Activated CD8-positive, alpha-beta memory T cell treated with anti-CD3 and anti-CD28 coated beads for 36 hours (primary cell): ENCODE results near the gene SELENOW. TPM values are rescaled to one million over a fixed set of nuclear protein-coding genes. Genes with fewer than 3 reads are reported as not detected.

ENCODE experiments used
- CTCF ChIA-PET: fragments of 350-600 bp; sonication (Branson Sonifier 250); formaldehyde crosslinking; loops from one replicate; lab custom pipeline; 2021; ENCODE audit warnings: antibody characterized with exemption; lab: Charles Lee
- POLR2A ChIA-PET: fragments of 350-600 bp; sonication (Branson Sonifier 250); formaldehyde crosslinking; loops from one replicate; lab custom pipeline; 2021; ENCODE audit warnings: antibody characterized with exemption; lab: Charles Lee
- total RNA-seq, 2 experiments: library from RNA; stranded (reverse); gene quantifications; one replicate each; pipeline ENCODE4 v1.2.3, GENCODE V29; 2021

SELENOW gene
- total RNA-seq, 2 experiments from 2014 or later, result 98.8 to 101 TPM

GRCh38 chr19:47755065-47755761, 23.3 kb upstream of the SELENOW start:
- ChIA-PET POLR2A (interaction anchor here (1.4 kb wide), 1 partner anchor 10 kb away, joined by 4 read pairs; the partner anchor contains the start of gene NOP53), CTCF (interaction anchor here (1.1 to 1.5 kb wide), 3 partner anchors 9 to 12 kb away, joined by 3 to 4 read pairs (median 3); no protein-coding TSS in a partner anchor)

GRCh38 chr19:47755762-47756626, 22.5 kb upstream of the SELENOW start:
- CTCF ChIA-PET, result interaction anchor here (1.0 to 1.5 kb wide), 4 partner anchors 10 to 11 kb away, joined by 3 to 4 read pairs (median 3); no protein-coding TSS in a partner anchor
- POLR2A ChIA-PET, result interaction anchor here (1.4 kb wide), 1 partner anchor 10 kb away, joined by 4 read pairs; the partner anchor contains the start of gene NOP53

- ChIA-PET CTCF (interaction anchor here (1.0 kb wide), 1 partner anchor 9 kb away, joined by 3 read pairs; no protein-coding TSS in a partner anchor), POLR2A (no interaction called here)
Observed at GRCh38 chr19:47756627-47756929, 21.9 kb upstream of the SELENOW start.

GRCh38 chr19:47756953-47757608, 21.4 kb upstream of the SELENOW start:
- ChIA-PET POLR2A (no interaction called here), CTCF (interaction anchor here (1.0 kb wide), 1 partner anchor 8 kb away, joined by 3 read pairs; no protein-coding TSS in a partner anchor)

GRCh38 chr19:47757617-47758442, 20.7 kb upstream of the SELENOW start:
- POLR2A ChIA-PET, result interaction anchor here (0.6 to 1.6 kb wide), 2 partner anchors 12 to 40 kb away, joined by 5 read pairs; no protein-coding TSS in a partner anchor
- CTCF ChIA-PET, result interaction anchor here (1.0 kb wide), 1 partner anchor 8 kb away, joined by 3 read pairs; no protein-coding TSS in a partner anchor

- ChIA-PET CTCF (no interaction called here), POLR2A (interaction anchor here (0.6 to 1.6 kb wide), 2 partner anchors 13 to 41 kb away, joined by 5 read pairs; no protein-coding TSS in a partner anchor)
Observed at GRCh38 chr19:47758443-47758804, 20.1 kb upstream of the SELENOW start.

- ChIA-PET CTCF (no interaction called here), POLR2A (interaction anchor here (0.6 kb wide), 1 partner anchor 23 kb away, joined by 3 read pairs; no protein-coding TSS in a partner anchor)
Observed at GRCh38 chr19:47760632-47760999, 17.9 kb upstream of the SELENOW start.

- CTCF ChIA-PET, result no interaction called here
- POLR2A ChIA-PET, result no interaction called here
Observed at GRCh38 chr19:47761566-47761965, 16.9 kb upstream of the SELENOW start.

- CTCF ChIA-PET, result no interaction called here
- POLR2A ChIA-PET, result interaction anchor here (0.5 to 0.6 kb wide), 2 partner anchors 100 to 107 kb away, joined by 3 to 4 read pairs; no protein-coding TSS in a partner anchor
Observed at GRCh38 chr19:47762151-47762550, 16.4 kb upstream of the SELENOW start.

GRCh38 chr19:47762615-47763308, 15.7 kb upstream of the SELENOW start:
- ChIA-PET POLR2A (interaction anchor here (0.5 to 0.6 kb wide), 2 partner anchors 100 to 106 kb away, joined by 3 to 4 read pairs; no protein-coding TSS in a partner anchor), CTCF (no interaction called here)

- POLR2A ChIA-PET, result interaction anchor here (0.7 kb wide), 1 partner anchor 11 kb away, joined by 11 read pairs; no protein-coding TSS in a partner anchor
- CTCF ChIA-PET, result interaction anchor here (0.5 to 1.2 kb wide), 3 partner anchors 8 to 1797 kb away, joined by 3 to 4 read pairs (median 3); no protein-coding TSS in a partner anchor
Observed at GRCh38 chr19:47764705-47765104, 13.8 kb upstream of the SELENOW start.

GRCh38 chr19:47765523-47766358, 12.8 kb upstream of the SELENOW start:
- CTCF ChIA-PET, result interaction anchor here (0.7 to 1.3 kb wide), 5 partner anchors 9 to 48 kb away, joined by 3 to 4 read pairs (median 3); no protein-coding TSS in a partner anchor
- POLR2A ChIA-PET, result interaction anchor here (0.7 kb wide), 1 partner anchor 487 kb away, joined by 5 read pairs; no protein-coding TSS in a partner anchor

GRCh38 chr19:47766359-47766620, 12.2 kb upstream of the SELENOW start:
- POLR2A ChIA-PET, result no interaction called here

GRCh38 chr19:47766670-47767069, 11.8 kb upstream of the SELENOW start:
- CTCF ChIA-PET, result interaction anchor here (1.2 kb wide), 1 partner anchor 11 kb away, joined by 4 read pairs; no protein-coding TSS in a partner anchor
- POLR2A ChIA-PET, result no interaction called here

More at GRCh38 chr19:47766359-47766620, 12.2 kb upstream of the SELENOW start:
- CTCF ChIA-PET, result interaction anchor here (1.2 to 1.3 kb wide), 3 partner anchors 11 to 47 kb away, joined by 3 to 4 read pairs (median 4); no protein-coding TSS in a partner anchor

- ChIA-PET CTCF (interaction anchor here (0.6 to 1.2 kb wide), 3 partner anchors 12 to 1324 kb away, joined by 3 to 4 read pairs (median 4); no protein-coding TSS in a partner anchor), POLR2A (interaction anchor here (0.6 kb wide), 1 partner anchor 17 kb away, joined by 6 read pairs; no protein-coding TSS in a partner anchor)
Observed at GRCh38 chr19:47767349-47767748, 11.2 kb upstream of the SELENOW start.

GRCh38 chr19:47768604-47769003, 9.9 kb upstream of the SELENOW start:
- CTCF ChIA-PET, result no interaction called here
- POLR2A ChIA-PET, result no interaction called here
